GM19239 (cell line): ENCODE data around the gene CUL4A.
"Not testable (repeated sequence)": the region's sequence is repeated elsewhere in the genome, so short reads cannot be mapped to it uniquely, and the experiment has no call there.

Experiments used
- DNase-seq: peaks from one replicate; pipeline ENCODE4 v3.0.0; 2011; ENCODE audit warnings: low spot score; ENCODE audit not compliant: insufficient read length
- FAIRE-seq: peaks from 2 replicates; lab custom pipeline; 2011; peaks lifted over from hg19 to GRCh38; lab: Jason Lieb, UNC

CUL4A gene

DNA sequence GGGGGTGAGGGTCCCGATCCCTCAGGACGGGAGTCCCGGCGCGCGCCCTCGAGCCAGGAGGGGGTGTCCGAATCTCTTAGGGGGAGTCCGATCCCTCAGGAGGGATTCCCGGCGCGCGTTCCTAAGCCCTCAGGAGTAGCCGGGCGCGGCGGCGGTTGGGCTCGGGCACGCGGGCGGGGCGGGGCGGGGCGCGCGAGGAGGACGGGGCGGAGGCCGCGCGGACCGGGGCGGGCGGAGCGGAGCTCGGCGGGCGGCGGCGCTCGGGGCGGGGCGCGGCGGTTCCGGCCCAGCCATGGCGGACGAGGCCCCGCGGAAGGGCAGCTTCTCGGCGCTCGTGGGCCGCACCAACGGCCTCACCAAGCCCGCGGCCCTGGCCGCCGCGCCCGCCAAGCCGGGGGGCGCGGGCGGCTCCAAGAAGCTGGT lies at the start of gene CUL4A:
Gene CUL4A, plus strand, starts transcription at position 278 of the 423 bp plus-strand sequence. Its CDS starts 15 bp downstream, at position 293.
- FAIRE-seq (no peak), DNase-seq (peak; percentile 59)

DNA sequence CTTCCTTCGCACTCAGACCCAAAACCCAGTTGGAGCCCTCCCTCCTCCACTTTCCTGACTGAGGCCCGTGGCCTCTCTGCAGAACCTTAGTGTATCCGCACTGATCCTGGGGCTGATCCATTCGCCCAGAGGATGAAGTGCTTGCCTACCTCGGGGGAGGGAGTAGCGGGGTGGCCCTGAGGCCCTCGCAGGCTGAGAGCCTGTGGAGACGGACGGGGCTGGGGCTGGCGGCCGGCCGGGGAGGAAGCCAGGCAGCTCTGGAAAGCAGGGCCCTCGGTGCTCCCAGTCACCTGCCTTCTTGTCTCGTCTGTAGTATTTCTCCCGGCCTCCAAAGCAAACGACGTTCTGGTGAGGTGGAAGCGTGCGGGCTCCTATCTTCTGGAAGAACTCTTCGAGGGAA lies 49.7 kb upstream of the CUL4A start:
- no peak for FAIRE-seq
- no peak for DNase-seq

DNA sequence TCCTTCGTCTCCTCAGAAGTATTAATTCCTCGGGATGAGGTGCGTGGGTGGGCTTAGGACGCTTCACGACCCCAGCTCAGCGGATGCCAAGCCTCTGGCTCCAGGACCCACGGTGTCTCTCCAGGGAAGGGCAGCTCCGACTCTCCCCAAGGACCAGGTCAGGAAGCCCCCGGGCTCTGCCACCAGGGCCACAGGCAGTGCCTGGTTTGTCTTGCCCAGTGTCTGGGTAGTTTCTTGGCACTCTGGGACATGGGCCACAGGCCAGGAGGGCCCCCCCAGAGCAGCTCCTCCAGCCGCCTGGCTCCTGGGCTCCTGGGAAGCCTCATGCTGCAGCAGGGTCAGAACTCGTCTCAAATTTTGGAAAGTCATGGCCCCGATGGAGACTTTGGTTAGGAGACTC lies 48.4 kb upstream of the CUL4A start:
- FAIRE-seq (no peak), DNase-seq (no peak)

DNA sequence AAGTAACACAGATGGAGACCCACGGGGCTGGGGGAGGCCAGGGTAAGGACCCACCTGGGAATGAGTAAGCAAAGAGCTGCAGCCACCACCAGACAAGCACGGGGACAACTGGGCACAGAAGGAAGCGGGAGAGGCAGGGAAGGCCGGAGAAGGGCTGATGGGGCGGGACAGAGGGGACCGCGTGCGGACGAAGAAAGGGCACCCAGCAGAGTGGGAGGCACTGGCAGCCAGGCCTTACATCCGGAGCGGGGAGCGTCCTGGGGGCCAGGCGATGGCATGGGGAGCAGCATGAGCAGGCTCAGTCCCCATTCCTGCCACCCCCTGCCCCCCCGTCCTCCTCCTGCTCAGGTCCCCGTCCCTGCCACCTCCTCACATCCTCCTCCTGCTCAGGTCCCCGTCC lies 48.0 kb upstream of the CUL4A start:
- FAIRE-seq: no peak
- DNase-seq: no peak

DNA sequence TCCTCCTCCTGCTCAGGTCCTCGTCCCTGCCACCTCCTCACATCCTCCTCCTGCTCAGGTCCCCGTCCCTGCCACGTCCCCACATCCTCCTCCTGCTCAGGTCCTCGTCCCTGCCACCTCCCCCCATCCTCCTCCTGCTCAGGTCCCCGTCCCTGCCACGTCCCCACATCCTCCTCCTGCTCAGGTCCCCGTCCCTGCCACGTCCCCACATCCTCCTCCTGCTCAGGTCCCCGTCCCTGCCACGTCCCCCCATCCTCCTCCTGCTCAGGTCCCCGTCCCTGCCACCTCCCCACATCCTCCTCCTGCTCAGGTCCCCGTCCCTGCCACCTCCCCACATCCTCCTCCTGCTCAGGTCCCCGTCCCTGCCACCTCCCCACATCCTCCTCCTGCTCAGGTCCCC lies 47.4 kb upstream of the CUL4A start:
- not testable (repeated sequence) for FAIRE-seq

DNA sequence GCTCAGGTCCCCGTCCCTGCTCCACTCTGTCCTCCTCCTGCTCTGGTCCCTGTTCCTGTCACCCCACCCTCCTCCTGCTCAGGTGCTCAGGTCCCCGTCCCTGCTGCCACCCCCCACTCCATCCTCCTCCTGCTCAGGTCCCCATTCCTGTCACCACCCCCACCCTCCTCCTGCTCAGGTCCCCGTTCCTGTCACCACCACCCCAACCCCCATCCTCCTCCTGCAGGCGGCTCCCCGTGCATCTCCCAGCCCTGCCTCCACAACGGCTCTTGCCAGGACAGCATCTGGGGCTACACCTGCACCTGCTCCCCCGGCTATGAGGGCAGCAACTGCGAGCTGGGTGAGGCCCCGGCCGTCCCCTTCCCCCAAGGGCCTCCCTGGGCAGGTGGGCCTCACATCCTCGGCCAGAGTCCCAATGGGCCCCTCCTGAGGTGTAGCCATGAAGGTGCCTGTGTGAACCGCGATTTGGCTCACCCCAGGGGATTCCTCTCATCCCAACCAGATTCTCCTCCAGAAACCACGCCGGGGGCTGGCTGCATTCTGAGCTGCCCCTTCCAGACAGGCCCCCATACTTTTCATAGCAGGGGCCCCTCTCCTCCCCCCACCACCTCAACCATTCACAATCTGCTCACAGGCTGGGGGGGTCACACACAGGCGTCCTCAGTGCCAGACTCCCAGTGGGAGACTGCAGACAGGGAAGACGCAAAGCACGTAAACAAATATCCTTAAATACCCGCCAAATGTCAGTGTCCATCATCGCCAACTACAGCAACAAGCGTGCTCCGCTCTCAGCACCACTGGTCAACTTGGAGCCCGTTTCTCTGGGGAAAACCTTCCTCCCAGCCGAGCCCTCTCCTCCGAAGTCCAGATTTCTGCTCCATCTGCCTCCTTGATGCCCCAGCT lies 46.4 kb upstream of the CUL4A start:
- DNase-seq: no peak
- FAIRE-seq: no peak

More for the DNA sequence above, 47.4 kb upstream of the CUL4A start:
- DNase-seq: not testable (repeated sequence)

DNA sequence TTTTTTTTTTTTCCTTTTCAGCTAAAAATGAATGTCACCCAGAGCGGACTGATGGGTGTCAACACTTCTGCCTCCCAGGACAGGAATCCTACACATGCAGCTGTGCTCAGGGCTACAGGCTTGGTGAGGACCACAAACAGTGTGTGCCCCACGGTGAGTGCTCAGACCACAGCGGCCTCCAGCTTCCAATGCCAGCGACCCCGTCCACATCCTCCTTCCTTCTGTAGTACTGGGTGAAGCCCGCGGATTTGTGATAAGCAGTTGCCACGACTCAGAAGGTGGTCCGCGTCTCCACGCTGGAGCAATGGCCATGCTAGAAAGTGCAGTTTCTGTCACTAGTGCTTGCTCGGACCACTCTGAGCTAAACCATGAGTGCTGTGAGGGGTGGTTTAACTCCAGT lies 44.9 kb upstream of the CUL4A start:
- DNase-seq (no peak), FAIRE-seq (no peak)

DNA sequence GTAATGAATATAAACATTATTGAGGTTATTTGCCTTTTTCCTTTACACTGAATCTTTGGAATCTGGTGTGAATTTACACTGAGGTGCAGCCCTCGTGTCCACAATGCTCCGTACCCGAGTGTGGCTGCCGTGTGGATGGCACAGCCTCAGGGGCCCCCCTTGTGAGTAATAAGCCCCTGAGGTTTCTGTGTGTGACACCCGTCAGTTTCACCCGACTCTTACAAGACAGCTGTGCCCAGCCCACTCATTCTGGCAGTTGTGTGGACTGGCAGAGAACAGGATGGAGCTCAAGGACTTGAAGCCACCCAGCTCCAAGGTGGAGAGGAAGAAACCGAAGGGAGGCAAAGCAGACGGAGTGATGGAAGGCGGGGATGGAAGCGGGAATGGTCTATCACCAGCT lies 43.1 kb upstream of the CUL4A start:
- no peak for DNase-seq
- FAIRE-seq: no peak

DNA sequence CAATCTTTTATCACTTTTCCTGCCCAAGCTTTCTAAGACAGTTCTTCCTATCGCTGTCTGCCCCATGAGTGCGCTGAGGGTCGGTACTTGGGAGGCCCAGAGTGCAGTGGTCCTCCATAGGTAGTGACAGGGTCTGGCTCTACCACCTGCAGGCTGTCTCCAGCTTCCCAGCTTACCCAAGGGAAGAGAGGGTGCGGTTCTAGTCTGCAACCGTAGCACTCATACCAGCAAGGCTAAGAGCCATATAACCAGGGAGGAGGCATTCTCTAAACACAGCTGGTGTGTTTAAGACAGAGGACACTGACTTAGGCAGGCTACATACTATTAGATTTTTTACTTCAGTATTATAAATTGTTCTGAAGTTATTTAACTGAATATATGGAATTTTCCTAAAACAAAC lies 42.7 kb upstream of the CUL4A start:
- FAIRE-seq: no peak
- DNase-seq: no peak

DNA sequence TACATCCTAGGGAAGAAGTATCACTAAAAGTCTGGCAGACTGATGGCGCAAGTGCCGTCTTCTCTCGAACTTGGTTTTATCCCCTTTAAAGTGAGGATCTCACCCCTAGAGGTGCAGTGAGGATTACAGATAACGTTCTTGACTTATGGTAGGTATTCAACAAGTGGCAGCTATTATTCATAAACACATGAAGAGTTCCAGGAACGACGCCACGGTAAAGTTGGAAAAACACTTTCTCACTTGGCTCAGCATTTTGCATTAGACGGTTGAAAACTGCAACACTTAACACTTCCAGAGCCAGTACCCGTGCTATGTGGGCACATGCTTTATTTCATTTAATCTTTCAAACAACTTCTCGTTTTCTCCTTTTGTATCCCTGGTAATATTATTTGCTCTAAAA lies 42.3 kb upstream of the CUL4A start:
- FAIRE-seq (no peak), DNase-seq (no peak)

DNA sequence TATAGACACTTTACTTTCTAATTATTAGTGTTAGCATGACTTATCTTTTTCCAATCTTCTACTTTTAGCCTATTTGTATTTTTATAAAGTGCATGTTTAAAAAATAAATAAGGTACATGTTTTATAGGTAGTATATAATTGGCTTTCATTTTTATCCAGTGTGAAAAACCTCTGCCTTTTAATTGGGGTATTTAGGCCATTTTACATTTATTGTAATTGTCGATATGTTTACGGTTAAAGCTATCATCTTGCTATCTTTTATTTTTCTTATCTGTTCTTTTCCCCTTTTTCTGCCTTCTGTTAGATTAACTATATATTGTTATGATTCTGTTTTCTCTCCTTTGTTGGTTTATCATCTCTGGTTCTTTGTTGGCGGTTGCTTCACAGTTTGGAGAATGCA lies 41.8 kb upstream of the CUL4A start:
- FAIRE-seq (no peak), DNase-seq (no peak)

DNA sequence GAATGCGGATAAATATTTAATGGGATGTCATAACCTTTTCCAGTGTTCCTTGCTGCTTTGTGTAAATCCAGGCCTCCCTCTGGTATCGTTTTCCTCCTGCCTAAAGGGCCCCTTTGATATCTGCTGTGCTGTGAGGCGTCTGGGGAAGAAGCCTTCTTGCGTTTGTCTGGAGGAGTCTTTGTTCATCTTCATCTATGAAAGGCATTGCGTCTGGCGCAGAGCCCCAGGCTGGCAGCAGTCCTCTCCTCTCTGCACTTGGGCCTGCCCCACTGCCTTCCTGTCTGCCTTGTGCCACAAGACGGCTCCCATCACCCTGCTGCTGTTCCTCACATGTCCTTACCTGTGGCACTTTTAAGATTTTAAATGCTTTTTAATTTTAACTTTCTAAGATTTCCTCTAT lies 41.2 kb upstream of the CUL4A start:
- FAIRE-seq (no peak), DNase-seq (no peak)

DNA sequence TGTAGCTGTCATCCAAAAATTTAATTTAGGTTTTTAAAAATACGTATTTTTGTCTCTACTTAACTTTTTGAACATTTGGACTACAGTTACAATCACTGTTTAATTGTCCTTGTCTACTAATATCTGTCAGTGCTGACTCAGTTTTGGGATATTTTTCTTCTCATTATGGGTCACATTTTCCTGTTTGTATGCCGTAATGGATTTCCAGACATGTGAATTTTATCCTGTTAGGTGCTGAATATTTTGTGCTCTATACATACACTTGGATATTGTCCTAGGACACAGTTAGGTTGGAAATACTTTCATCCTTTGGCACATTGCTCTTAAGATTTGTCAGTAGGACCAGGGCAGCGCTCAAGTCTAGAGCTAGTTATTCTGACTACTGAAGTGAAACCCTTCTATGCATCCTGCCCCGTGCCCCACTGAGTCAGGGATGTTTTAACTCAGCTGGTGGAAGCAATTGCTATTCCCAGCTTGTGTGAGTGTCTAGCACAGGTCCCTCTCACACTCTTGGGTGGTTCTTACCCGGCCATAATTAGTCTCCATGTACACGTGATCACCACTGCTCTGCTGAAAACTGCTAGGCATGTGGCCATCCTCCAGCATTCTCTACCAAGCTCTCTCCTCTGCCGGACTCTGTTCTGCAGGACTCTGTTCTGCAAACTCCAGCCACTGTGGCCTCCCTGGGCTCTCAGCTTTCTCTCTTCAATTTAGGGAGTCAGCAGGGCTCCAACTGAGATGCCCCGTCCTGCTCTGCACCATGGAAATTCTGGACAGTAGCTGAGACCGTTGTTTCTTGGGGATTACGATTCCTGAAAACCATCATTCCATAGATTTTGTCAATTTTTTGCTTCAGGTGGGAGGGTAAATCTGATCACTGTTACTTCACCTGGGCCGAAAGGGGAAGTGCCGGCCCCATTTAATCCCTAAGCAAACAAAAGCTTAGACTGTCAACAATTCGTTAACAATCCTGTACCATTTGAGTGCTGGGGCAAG lies 39.8 kb upstream of the CUL4A start:
- FAIRE-seq (no peak), DNase-seq (no peak)

DNA sequence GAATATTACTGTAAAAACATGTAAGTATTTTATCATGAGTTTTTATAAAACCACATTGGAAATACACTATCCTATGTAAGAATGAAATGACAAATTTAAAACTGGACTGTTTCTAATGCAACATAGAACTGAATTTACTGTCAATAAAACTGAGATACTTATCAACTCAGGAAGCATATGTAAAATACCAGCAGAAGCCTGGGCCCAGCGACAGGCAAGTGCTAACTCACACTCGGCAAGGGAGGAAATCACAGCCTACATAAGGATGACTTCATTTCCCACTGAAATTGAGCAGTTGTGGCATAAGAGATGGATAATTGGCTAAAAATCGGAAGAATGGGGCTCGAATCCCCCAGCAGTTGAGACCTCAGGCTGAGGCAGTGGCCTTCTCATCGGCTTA lies 38.9 kb upstream of the CUL4A start:
- FAIRE-seq (no peak), DNase-seq (no peak)

DNA sequence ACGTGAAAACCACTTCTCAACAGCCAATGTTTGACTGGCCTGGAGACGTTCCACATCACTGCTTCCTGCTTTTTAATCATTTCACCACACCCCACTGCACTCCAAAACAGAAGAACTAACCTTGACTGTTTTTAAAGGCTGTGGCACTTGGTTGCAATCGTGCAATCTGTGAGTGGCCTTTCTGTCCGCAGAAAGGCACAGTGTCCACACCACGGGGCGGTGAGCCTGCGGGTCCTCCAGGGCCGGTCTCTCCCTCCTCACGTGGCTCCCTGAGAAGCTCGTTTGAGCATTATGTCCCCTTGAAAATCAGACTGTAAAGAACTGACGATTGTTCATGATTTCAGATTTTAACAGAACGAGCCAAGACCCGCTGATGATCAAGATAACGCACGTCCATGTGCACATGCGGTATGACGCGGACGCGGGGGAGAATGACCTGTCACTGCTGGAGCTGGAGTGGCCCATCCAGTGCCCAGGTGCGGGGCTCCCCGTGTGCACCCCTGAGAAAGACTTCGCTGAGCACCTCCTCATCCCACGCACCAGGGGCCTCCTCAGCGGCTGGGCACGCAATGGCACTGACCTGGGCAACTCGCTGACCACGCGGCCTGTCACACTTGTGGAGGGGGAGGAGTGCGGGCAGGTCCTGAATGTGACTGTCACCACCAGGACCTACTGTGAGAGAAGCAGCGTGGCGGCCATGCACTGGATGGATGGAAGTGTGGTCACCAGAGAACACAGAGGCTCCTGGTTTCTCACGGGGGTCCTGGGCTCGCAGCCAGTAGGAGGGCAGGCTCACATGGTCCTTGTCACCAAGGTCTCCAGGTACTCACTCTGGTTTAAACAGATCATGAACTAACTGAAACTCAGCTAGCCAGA lies 37.9 kb upstream of the CUL4A start:
- FAIRE-seq: no peak

DNA sequence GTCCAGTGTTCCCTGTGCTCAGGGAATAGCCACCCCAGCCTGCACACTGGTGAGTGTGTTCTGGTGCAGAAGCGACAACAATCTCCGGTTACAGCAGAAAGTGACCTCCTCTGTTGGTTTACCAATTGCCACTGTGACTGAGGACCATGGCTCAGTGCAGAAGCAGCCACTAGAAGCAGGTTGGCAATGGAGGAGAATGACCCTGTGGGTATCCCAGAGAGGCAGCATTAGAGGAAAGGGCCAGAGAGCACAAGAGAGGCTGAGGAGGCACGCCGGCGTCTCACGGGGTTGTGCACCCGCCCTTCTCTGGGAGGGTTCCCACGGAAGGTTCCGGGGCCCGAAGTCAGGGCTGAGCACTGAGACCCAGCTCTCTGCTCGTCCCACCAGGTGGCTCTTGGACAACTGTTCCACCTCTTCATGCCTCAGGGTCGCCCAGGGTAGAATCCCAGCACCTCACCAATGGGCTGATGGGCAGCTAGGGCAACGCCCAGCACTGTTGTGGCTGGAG lies 36.9 kb upstream of the CUL4A start:
- DNase-seq (no peak), FAIRE-seq (no peak)

More for the DNA sequence above, 37.9 kb upstream of the CUL4A start:
- DNase-seq: no peak

DNA sequence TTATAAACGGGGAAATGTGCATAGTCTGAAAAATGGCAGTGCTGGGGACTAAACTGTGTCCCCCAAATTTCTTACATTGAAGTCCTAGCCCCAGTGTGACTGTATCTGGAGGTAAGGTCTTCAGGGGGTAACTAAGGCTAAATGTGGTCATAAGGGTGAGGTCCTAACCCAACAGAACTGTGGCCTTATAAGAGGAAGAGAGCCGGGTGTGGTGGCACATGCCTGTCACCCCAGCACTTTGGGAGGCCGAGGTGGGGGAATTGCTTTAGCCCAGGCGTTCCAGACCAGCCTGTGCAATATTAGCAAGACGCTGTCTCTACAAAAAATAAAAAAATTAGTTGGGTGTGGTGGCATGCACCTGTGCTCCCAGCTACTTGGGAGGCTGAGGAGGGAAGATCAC lies 33.1 kb upstream of the CUL4A start:
- DNase-seq (no peak), FAIRE-seq (no peak)

DNA sequence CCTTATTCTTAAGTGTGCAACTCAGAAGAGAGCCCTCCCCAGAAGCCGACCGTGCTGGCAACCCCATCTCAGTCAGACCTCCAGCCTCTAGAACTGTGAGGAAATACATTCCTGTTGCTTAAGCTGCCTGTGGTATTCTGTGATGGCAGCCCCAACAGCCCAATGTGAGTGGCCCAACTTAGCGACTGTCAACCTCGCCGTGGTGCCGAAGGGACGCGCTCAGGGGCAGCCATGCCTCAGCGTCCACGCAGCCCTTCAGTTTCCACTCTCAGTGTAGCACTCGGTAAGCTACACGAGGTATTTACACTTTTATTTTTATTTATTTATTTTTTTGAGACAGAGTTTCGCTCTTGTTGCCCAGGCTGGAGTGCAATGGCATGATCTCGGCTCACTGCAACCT lies 32.6 kb upstream of the CUL4A start:
- FAIRE-seq (no peak), DNase-seq (no peak)

DNA sequence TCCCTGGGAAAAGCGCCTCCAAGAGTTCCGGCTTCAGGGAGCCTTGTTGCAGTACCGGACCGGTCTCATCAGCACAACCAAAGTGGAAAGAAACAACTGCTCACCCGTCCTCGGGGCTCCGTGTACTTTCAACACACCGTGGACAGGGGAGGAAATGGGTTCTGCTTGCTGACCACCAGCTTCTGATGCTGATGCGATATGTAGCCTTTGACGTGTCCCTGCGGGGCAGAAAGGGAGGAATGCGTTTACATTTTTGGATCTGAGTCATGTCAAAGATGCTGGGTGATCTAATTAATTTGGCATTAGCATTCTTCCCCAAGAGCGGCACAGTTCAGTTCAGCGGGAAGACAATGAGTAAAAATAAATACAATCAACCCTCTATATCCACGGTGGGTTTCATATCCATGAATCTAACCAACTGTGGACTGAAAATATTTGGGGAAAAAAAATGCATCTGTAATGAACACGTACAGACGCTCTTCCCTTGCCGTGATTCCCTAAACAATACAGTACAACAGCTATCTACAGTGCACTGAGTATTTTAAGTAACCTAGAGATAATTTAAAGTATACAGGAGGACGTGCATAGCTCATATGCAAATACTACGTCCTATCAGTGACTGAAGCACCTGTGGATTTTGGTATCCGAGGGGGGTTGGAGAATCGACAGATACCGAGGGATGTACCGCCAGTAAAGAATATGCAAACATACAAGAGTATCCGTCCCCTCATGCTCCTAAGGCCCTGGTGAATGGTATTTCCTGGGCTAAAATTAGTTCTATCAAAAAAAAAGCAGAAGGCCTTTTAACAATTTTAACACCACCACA lies 31.1 kb upstream of the CUL4A start:
- FAIRE-seq: no peak
- DNase-seq: no peak
